ENCODE measurements around the gene ANKRD40.

GRCh38 chr17:50715471-50715870, 7.8 kb upstream of the ANKRD40 start:
- TF ChIP-seq CTCF (IDR thresholded peaks at IDR 0.05) (no peak), POLR2A (IDR thresholded peaks at IDR 0.05) (no peak)
